Stomach smooth muscle (tissue), 2 donors: ENCODE data around the gene PMEPA1.

Source experiments
- H3K27ac ChIP-seq: one replicate; pipeline ENCODE4 v1.7.0; 2013; ENCODE audit warnings: mild to moderate bottlenecking, low read length, inconsistent platforms
- H3K27me3 ChIP-seq, 2 donors: one replicate each; pipeline ENCODE4 v1.7.0; 2013; ENCODE audit warnings: low read length in 2 of 2; ENCODE audit not compliant: insufficient read depth in 2 of 2, control insufficient read depth in 1 of 2
- H3K36me3 ChIP-seq, 2 donors: one replicate each; pipeline ENCODE4 v1.7.0; 2013; ENCODE audit warnings: low read length in 2 of 2; ENCODE audit not compliant: control insufficient read depth in 2 of 2, insufficient read depth in 2 of 2
- H3K4me1 ChIP-seq: one replicate; pipeline ENCODE4 v1.7.0; 2013; ENCODE audit warnings: low read length; ENCODE audit not compliant: control insufficient read depth, insufficient read depth
- H3K4me3 ChIP-seq, 2 donors: one replicate each; pipeline ENCODE4 v1.7.0; 2013; ENCODE audit warnings: low read length in 2 of 2
- H3K9ac ChIP-seq, 2 donors: one replicate each; pipeline ENCODE4 v1.7.0; 2013; ENCODE audit warnings: low read length in 2 of 2, mild to moderate bottlenecking in 1 of 2
- H3K9me3 ChIP-seq, 2 donors: one replicate each; pipeline ENCODE4 v1.7.0; 2013; ENCODE audit warnings: low read length in 2 of 2; ENCODE audit not compliant: control insufficient read depth in 2 of 2
- donor health status: healthy.
- donor health status: Pancreatic carcinoma.

Gene PMEPA1

DNA sequence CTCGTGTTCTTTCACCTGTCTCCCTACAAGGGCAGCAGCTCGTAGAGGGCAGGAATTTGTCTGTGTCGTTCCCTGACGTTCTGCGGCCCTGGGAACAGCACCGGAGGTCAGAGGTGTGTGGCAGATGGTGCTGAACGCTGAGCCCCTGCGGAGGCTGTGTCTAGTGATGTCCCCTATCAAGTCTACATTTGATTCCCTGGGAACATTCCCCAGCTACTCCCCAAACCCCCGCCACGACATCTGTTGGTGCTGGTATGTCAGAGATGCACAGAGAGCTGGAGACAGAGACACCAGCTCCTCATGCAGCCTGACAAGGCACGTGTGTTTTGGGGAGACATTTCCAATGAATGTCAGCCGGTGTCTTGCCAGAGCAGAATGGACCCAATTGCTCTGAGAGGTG is 7.7 kb downstream of the PMEPA1 start:
- no peak overlapping the region for H3K9ac ChIP-seq
- H3K4me3 ChIP-seq: no peak overlapping the region
- no peaks in the 10 kb centered on the region for H3K9me3 ChIP-seq
- no peaks in the 10 kb centered on the region for H3K27me3 ChIP-seq
- H3K27ac ChIP-seq: no peak overlapping the region
- H3K36me3 ChIP-seq: no peaks in the 10 kb centered on the region
- peaks cover 21% of the 10 kb centered on the region for H3K4me1 ChIP-seq

GRCh38 chr20:57701651-57702050 is 8.2 kb downstream of the PMEPA1 start:
- H3K4me3 ChIP-seq: no peak overlapping the region
- H3K9me3 ChIP-seq: no peaks in the 10 kb centered on the region
- no peaks in the 10 kb centered on the region for H3K27me3 ChIP-seq
- no peak overlapping the region for H3K9ac ChIP-seq
- H3K36me3 ChIP-seq: no peaks in the 10 kb centered on the region
- H3K27ac ChIP-seq: no peak overlapping the region
- peaks cover 20% of the 10 kb centered on the region for H3K4me1 ChIP-seq

DNA sequence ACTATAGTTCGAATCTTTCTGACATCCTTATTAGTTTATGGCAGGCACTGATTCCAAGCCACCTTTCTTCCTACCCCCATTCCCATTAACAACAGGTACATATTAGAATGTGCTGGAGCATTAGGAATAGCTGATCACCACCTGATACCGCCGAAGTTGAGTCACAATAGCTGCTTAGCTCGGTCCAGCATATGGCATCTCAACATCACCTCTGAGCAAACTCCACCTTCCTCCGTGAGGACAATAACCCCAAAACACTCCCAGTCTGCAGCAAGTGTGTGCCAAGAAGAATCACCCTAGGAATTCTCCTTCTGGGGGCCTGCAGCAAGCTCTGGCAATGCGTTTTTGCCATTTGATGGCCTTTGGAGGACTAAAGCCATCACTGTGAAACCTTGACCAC is 8.7 kb downstream of the PMEPA1 start:
- Histone ChIP-seq H3K36me3 (no peaks in the 10 kb centered on the region), H3K9ac (no peak overlapping the region), H3K4me3 (no peak overlapping the region), H3K9me3 (no peaks in the 10 kb centered on the region), H3K27ac (no peak overlapping the region), H3K27me3 (no peaks in the 10 kb centered on the region), H3K4me1 (peaks cover 19% of the 10 kb centered on the region)

DNA sequence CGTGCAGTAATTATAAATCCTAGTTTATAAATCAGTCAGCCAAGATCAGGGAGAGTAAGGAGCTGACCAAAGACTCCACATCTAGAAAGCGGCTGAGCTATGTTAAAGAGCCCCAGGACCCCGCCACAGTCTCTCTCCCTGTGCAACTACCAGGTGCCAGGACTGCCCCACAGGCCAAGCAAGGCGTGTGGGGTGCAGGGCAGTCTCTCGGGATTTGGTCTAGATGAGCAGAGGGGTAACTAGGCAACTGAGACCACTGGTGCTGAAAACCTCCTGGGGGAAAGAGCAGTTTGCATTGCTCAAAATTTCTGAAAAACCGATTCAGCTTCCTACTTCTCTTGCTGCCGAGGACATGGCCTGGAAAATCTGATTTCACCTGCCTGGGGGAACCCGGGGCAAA is 10.4 kb downstream of the PMEPA1 start:
- Histone ChIP-seq H3K4me1 (peaks cover 13% of the 10 kb centered on the region), H3K9me3 (no peaks in the 10 kb centered on the region), H3K36me3 (no peaks in the 10 kb centered on the region), H3K4me3 (no peak overlapping the region), H3K27me3 (no peaks in the 10 kb centered on the region), H3K9ac (no peak overlapping the region), H3K27ac (no peak overlapping the region)

GRCh38 chr20:57698867-57699275 is 10.9 kb downstream of the PMEPA1 start:
- Histone ChIP-seq H3K27ac (no peak overlapping the region), H3K4me1 (peaks cover 15% of the 10 kb centered on the region), H3K4me3 (no peak overlapping the region), H3K9ac (no peak overlapping the region), H3K36me3 (no peaks in the 10 kb centered on the region), H3K27me3 (no peaks in the 10 kb centered on the region), H3K9me3 (no peaks in the 10 kb centered on the region)

DNA sequence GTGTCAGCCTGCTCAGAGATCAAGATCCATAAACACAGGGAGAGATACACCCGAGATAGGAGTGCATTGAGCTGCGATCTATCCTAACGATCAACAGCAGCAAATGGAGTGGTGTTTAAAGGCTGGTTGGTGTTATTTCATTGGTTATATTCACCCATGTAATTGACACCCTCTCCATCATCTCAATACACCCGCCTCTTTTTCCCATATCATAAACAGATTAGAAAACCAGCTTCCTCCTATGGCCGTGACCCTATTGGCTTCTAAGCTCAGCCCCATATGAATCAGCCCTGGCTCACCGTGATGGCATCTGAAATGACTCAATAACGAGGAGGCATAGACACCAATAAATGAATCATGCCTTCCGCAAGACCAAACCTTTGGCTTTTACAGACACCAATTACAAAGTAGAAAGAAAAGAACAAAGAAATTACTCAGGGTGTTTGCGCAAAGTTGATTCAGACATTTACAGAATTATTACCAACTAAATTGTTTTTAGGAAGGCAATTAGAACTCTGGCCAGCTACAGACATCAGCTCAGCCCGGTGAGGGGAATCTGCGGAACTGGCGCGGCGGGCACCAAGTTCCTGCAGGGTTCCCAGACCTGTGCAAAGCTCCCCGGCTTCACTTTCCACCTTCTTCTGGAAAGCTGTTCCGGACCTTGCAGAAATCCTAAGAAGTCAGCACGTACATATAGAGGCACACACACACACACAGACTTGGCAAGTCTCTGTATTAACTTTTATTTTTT is 11.5 kb downstream of the PMEPA1 start:
- Histone ChIP-seq H3K9ac (no peak overlapping the region), H3K36me3 (no peaks in the 10 kb centered on the region), H3K27ac (no peak overlapping the region), H3K4me3 (no peak overlapping the region), H3K4me1 (peaks cover 17% of the 10 kb centered on the region), H3K27me3 (no peaks in the 10 kb centered on the region), H3K9me3 (no peaks in the 10 kb centered on the region)

DNA sequence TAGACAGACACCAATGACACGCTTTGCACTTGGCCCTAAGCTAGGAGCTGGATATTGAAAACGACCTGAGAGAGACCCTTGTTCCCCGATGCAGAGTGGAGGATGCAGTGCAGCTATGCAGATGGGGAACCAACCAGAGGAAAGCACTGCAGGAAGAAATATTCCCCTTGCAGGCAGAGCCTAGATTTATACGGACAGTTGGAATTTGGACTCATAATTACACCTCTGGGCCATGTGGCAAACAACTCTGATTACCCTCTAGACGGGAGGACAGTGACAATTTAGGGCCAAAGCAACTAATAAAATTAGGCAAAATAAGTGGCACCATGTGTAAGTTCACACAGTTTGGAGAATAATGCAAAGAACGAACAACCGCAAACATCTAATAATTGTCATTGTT is 12.3 kb downstream of the PMEPA1 start:
- H3K4me1 ChIP-seq: peaks cover 16% of the 10 kb centered on the region
- no peak overlapping the region for H3K27ac ChIP-seq
- H3K9me3 ChIP-seq: no peaks in the 10 kb centered on the region
- no peak overlapping the region for H3K4me3 ChIP-seq
- H3K36me3 ChIP-seq: no peaks in the 10 kb centered on the region
- H3K9ac ChIP-seq: no peak overlapping the region
- no peaks in the 10 kb centered on the region for H3K27me3 ChIP-seq

GRCh38 chr20:57696401-57696961 is 13.3 kb downstream of the PMEPA1 start:
- Histone ChIP-seq H3K36me3 (no peaks in the 10 kb centered on the region), H3K4me1 (peaks cover 16% of the 10 kb centered on the region), H3K27me3 (no peaks in the 10 kb centered on the region), H3K27ac (no peak overlapping the region), H3K9me3 (no peaks in the 10 kb centered on the region), H3K9ac (no peak overlapping the region), H3K4me3 (no peak overlapping the region)

DNA sequence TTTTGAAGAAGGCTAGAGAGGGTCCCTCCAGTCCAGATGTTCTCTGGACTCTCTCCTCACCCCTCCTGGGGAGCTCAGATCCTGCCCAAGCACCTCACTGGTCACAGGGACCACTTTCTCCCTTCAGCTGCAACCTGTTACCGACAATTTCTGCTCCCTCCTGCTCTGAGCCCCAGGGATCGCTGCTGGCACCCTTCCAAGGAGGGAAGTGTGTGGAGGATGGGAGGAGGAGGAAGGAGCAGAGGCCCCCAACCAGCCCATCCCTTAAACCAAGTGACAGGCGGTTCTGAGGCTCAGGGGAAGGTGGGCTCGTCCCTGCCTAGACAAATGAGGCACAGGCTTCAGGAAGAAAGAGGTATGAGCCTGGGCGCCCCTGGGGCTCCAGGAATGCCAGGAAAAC is 13.9 kb downstream of the PMEPA1 start:
- Histone ChIP-seq H3K27me3 (no peaks in the 10 kb centered on the region), H3K4me1 (peaks cover 16% of the 10 kb centered on the region), H3K9ac (no peak overlapping the region), H3K36me3 (no peaks in the 10 kb centered on the region), H3K4me3 (no peak overlapping the region), H3K9me3 (no peaks in the 10 kb centered on the region), H3K27ac (no peak overlapping the region)

- H3K9ac ChIP-seq: no peak overlapping the region
- peaks cover 21% of the 10 kb centered on the region for H3K4me1 ChIP-seq
These were observed 14.8 kb downstream of the PMEPA1 start for GRCh38 chr20:57695012-57695411.

GRCh38 chr20:57694481-57694880 is 15.3 kb downstream of the PMEPA1 start:
- Histone ChIP-seq H3K27ac (no peak overlapping the region), H3K9ac (no peak overlapping the region), H3K36me3 (no peaks in the 10 kb centered on the region), H3K4me1 (peaks cover 26% of the 10 kb centered on the region), H3K9me3 (no peaks in the 10 kb centered on the region), H3K4me3 (no peak overlapping the region), H3K27me3 (no peaks in the 10 kb centered on the region)

More at GRCh38 chr20:57695012-57695411, 14.8 kb downstream of the PMEPA1 start:
- Histone ChIP-seq H3K9me3 (no peaks in the 10 kb centered on the region), H3K4me3 (no peak overlapping the region), H3K27ac (no peak overlapping the region), H3K36me3 (no peaks in the 10 kb centered on the region), H3K27me3 (no peaks in the 10 kb centered on the region)
